DMS153 treated with DMSO at 0.1 percent for 48 hours (cell line): Measurements from ENCODE around the gene ZNF322.
A peak's percentile ranks its signal among the peaks of the same experiment; 100 is the strongest.

ENCODE experiments used
- DNase-seq: peaks from one replicate; lab custom pipeline; 2025; ENCODE audit not compliant: unreplicated experiment; lab: John Stamatoyannopoulos, UW

Gene ZNF322

GRCh38 chr6:26613689-26614683 lies 45.6 kb downstream of the ZNF322 start:
- no peak for DNase-seq

GRCh38 chr6:26613201-26613600 lies 46.3 kb downstream of the ZNF322 start:
- no peak for DNase-seq

GRCh38 chr6:26611599-26611998 lies 47.9 kb downstream of the ZNF322 start:
- no peak for DNase-seq

GRCh38 chr6:26609463-26609862 lies 50.1 kb downstream of the ZNF322 start:
- DNase-seq: no peak

GRCh38 chr6:26607434-26608230 lies 51.9 kb downstream of the ZNF322 start:
- DNase-seq: peak; percentile 68

- no peak for DNase-seq
Measured at GRCh38 chr6:26604797-26605196, 54.7 kb downstream of the ZNF322 start.

- no peak for DNase-seq
Measured at GRCh38 chr6:26604026-26604425, 55.5 kb downstream of the ZNF322 start.

- no peak for DNase-seq
Measured at GRCh38 chr6:26602262-26602661, 57.3 kb downstream of the ZNF322 start.

- no peak for DNase-seq
Measured at GRCh38 chr6:26600759-26601158, 58.8 kb downstream of the ZNF322 start.

GRCh38 chr6:26599591-26599990 lies 60.0 kb downstream of the ZNF322 start:
- no peak for DNase-seq

- no peak for DNase-seq
Measured at GRCh38 chr6:26599134-26599533, 60.4 kb downstream of the ZNF322 start.

- no peak for DNase-seq
Measured at GRCh38 chr6:26598267-26598666, 61.3 kb downstream of the ZNF322 start.

- DNase-seq: no peak
Measured at GRCh38 chr6:26597821-26598220, 61.7 kb downstream of the ZNF322 start.

GRCh38 chr6:26597389-26597766 lies 62.2 kb downstream of the ZNF322 start:
- no peak for DNase-seq

GRCh38 chr6:26596579-26597388 lies 62.8 kb downstream of the ZNF322 start, which contains the start of gene ABT1:
Gene ABT1 (plus strand): TSS chr6:26596953. CDS start chr6:26596983, 30 bp downstream.
- peak; percentile 95 for DNase-seq

- peak; percentile 84 for DNase-seq
Measured at GRCh38 chr6:26595669-26596269, 63.8 kb downstream of the ZNF322 start.

GRCh38 chr6:26594730-26595632 lies 64.6 kb downstream of the ZNF322 start:
- DNase-seq: no peak

GRCh38 chr6:26594131-26594498 lies 65.4 kb downstream of the ZNF322 start:
- DNase-seq: no peak

- no peak for DNase-seq
Measured at GRCh38 chr6:26593278-26594130, 66.0 kb downstream of the ZNF322 start.
